Measurements from ENCODE around the gene CYP19A1.
"Not testable (repeated sequence)": the region's sequence is repeated elsewhere in the genome, so short reads cannot be mapped to it uniquely, and the experiment has no call there.

Gene CYP19A1

GRCh38 chr15:51288143-51289065, 50.0 kb downstream of the CYP19A1 start:
- H3K4me1 ChIP-seq, result no peaks in the 10 kb centered on the region
- no peak overlapping the region for H3K9ac ChIP-seq
- no peaks in the 10 kb centered on the region for H3K79me2 ChIP-seq
- no peak overlapping the region for H3K27ac ChIP-seq
- no peak overlapping the region for H2AFZ ChIP-seq
- no peak overlapping the region for H3K4me2 ChIP-seq (ENCODE audit: low read length)
- no peaks in the 10 kb centered on the region for H3K36me3 ChIP-seq (ENCODE audit: control insufficient read depth, insufficient read depth, low read length)
- TF ChIP-seq CTCF (IDR thresholded peaks at IDR 0.05), result no peak
- no peak overlapping the region for H3K4me3 ChIP-seq (ENCODE audit: low read depth, low read length)
- no peaks in the 10 kb centered on the region for H3K27me3 ChIP-seq (ENCODE audit: control insufficient read depth, insufficient read depth, low read length)
- H3K9me3 ChIP-seq (ENCODE audit: control insufficient read depth, low read length), result no peaks in the 10 kb centered on the region

GRCh38 chr15:51286816-51287215, 51.6 kb downstream of the CYP19A1 start:
- Histone ChIP-seq H3K9ac (no peak overlapping the region), H3K4me3 (ENCODE audit: low read depth, low read length) (no peak overlapping the region)
- TF ChIP-seq CTCF (IDR thresholded peaks at IDR 0.05), result no peak

GRCh38 chr15:51285399-51285798, 53.0 kb downstream of the CYP19A1 start:
- no peaks in the 10 kb centered on the region for H3K36me3 ChIP-seq (ENCODE audit: control insufficient read depth, insufficient read depth, low read length)
- no peak for TF ChIP-seq CTCF (IDR thresholded peaks at IDR 0.05)
- no peaks in the 10 kb centered on the region for H3K27me3 ChIP-seq (ENCODE audit: control insufficient read depth, insufficient read depth, low read length)
- no peak overlapping the region for H3K27ac ChIP-seq
- H3K4me3 ChIP-seq (ENCODE audit: low read depth, low read length), result no peak overlapping the region
- no peak overlapping the region for H3K9ac ChIP-seq
- H3K4me2 ChIP-seq (ENCODE audit: low read length), result no peak overlapping the region
- no peaks in the 10 kb centered on the region for H3K9me3 ChIP-seq (ENCODE audit: control insufficient read depth, low read length)
- no peaks in the 10 kb centered on the region for H3K4me1 ChIP-seq
- H2AFZ ChIP-seq, result no peak overlapping the region
- H3K79me2 ChIP-seq, result no peaks in the 10 kb centered on the region

More at GRCh38 chr15:51286816-51287215, 51.6 kb downstream of the CYP19A1 start:
- Histone ChIP-seq H2AFZ (no peak overlapping the region), H3K36me3 (ENCODE audit: control insufficient read depth, insufficient read depth, low read length) (no peaks in the 10 kb centered on the region), H3K9me3 (ENCODE audit: control insufficient read depth, low read length) (no peaks in the 10 kb centered on the region), H3K4me1 (no peaks in the 10 kb centered on the region), H3K27me3 (ENCODE audit: control insufficient read depth, insufficient read depth, low read length) (no peaks in the 10 kb centered on the region), H3K27ac (no peak overlapping the region), H3K79me2 (no peaks in the 10 kb centered on the region), H3K4me2 (ENCODE audit: low read length) (no peak overlapping the region)

DNA sequence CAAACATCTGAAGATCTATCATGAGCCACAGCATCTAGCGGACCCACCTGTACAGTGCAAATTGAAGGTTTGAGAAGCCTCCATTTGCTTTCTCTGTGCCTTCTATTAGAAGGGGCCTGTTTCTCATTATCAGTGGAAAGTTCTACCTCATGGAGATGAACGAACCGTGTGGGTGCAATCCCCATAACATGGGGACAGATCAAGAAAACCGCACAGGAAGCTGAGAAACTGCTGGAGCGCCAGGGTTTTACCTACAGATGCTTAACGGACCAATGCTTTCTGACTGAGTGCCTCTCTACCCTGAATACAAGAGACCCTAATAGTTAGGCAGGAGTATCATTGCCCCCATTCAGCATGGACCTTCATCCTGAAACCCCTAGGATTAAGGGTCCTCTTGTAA, 53.5 kb downstream of the CYP19A1 start:
- H3K27me3 ChIP-seq (ENCODE audit: control insufficient read depth, insufficient read depth, low read length), result no peaks in the 10 kb centered on the region
- H3K27ac ChIP-seq, result no peak overlapping the region
- TF ChIP-seq CTCF (IDR thresholded peaks at IDR 0.05), result no peak

GRCh38 chr15:51283026-51283425, 55.4 kb downstream of the CYP19A1 start:
- Histone ChIP-seq H3K9ac (no peak overlapping the region), H3K27me3 (ENCODE audit: control insufficient read depth, insufficient read depth, low read length) (no peaks in the 10 kb centered on the region), H3K27ac (no peak overlapping the region), H3K4me3 (ENCODE audit: low read depth, low read length) (no peak overlapping the region), H3K79me2 (no peaks in the 10 kb centered on the region), H3K36me3 (ENCODE audit: control insufficient read depth, insufficient read depth, low read length) (no peaks in the 10 kb centered on the region), H3K9me3 (ENCODE audit: control insufficient read depth, low read length) (no peaks in the 10 kb centered on the region), H3K4me2 (ENCODE audit: low read length) (no peak overlapping the region), H2AFZ (no peak overlapping the region), H3K4me1 (no peaks in the 10 kb centered on the region)
- no peak for TF ChIP-seq CTCF (IDR thresholded peaks at IDR 0.05)

More for the DNA sequence above, 53.5 kb downstream of the CYP19A1 start:
- Histone ChIP-seq H3K4me3 (ENCODE audit: low read depth, low read length) (no peak overlapping the region), H3K36me3 (ENCODE audit: control insufficient read depth, insufficient read depth, low read length) (no peaks in the 10 kb centered on the region), H3K4me2 (ENCODE audit: low read length) (no peak overlapping the region), H2AFZ (no peak overlapping the region), H3K9me3 (ENCODE audit: control insufficient read depth, low read length) (no peaks in the 10 kb centered on the region), H3K79me2 (no peaks in the 10 kb centered on the region), H3K4me1 (no peaks in the 10 kb centered on the region), H3K9ac (no peak overlapping the region)

DNA sequence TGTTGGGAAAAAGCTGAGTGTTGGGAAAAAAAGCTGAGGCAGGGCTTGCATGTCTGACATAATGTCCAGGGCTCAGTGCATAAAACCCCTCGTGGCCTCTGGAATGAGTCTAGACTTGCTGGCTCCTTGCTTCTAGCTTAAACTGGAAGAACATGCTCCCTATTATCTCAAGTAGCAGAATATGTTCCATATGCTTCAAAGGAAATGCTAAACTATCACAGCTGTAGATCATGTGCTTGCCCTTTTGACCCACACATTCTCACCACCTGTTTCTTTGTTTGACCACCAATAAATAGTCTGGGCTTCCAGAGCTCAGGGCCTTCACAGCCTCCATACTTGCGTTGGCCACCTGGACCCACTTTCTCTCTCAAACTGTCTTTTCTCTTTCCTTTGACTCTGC, 56.2 kb downstream of the CYP19A1 start:
- not testable (repeated sequence) for H3K27ac ChIP-seq; H3K36me3 ChIP-seq (ENCODE audit: control insufficient read depth, insufficient read depth, low read length); H3K79me2 ChIP-seq

More for the DNA sequence above, 56.2 kb downstream of the CYP19A1 start:
- not testable (repeated sequence) for H3K4me2 ChIP-seq (ENCODE audit: low read length); H3K4me3 ChIP-seq (ENCODE audit: low read depth, low read length); H3K9me3 ChIP-seq (ENCODE audit: control insufficient read depth, low read length); H2AFZ ChIP-seq; H3K9ac ChIP-seq; H3K4me1 ChIP-seq; H3K27me3 ChIP-seq (ENCODE audit: control insufficient read depth, insufficient read depth, low read length)
